Left hindlimb (tissue), 1 donor: ENCODE measurements around the gene HTD2.
"Not testable (repeated sequence)": the region's sequence is repeated elsewhere in the genome, so short reads cannot be mapped to it uniquely, and the experiment has no call there.

Experiments used
- DNase-seq: peaks from one replicate; pipeline ENCODE4 v3.0.0-alpha.2; 2018

Gene HTD2

DNA sequence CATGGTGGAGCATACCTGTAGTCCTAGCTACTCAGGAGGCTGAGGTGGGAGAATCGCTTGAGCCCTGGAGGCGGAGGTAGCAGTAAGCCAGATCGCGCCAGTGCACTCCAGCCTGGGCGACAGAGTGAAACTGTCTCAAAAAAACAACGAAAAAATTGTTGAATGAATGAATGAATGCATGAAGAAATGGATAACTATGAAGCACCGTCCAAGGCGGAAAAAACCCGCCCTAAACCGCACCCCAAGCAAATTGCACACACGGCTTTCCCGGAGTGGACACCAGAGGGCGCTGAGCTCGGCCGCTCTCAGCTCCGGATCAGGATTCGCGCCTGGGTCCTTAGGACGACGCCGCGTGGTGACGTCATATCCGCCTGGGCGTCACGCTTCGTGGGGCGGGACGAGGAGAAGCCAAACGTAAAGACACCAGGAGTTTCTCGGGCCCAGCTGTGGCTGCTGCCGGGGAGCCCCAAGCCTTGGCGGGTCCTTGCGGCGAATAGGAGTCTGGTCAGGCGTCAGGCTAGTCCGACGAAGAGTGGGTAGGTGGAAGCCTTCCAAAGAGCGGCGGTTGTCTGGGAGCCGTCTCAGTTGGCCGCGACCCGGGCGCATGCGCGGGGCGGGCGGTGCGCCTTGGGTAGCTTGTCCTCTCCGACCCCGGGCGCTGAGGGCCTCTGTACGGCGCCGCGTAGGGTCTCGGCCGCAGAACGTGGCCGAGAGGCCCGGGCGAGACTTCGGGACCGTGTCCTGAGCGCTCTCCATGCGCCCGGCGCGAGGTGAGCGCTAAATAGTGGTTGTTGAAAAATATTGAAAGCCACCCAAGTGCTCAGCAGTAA, at the start of gene HTD2, which contains the start of gene RPP14:
Gene HTD2, plus strand, starts transcription at position 639 of the 830 bp plus-strand sequence. CDS start 11,094 bp downstream, outside the sequence.
Gene RPP14, plus strand, starts transcription at position 364 of the 830 bp plus-strand sequence. CDS start 4,085 bp downstream, outside the sequence.
- peak; percentile 97 for DNase-seq

DNA sequence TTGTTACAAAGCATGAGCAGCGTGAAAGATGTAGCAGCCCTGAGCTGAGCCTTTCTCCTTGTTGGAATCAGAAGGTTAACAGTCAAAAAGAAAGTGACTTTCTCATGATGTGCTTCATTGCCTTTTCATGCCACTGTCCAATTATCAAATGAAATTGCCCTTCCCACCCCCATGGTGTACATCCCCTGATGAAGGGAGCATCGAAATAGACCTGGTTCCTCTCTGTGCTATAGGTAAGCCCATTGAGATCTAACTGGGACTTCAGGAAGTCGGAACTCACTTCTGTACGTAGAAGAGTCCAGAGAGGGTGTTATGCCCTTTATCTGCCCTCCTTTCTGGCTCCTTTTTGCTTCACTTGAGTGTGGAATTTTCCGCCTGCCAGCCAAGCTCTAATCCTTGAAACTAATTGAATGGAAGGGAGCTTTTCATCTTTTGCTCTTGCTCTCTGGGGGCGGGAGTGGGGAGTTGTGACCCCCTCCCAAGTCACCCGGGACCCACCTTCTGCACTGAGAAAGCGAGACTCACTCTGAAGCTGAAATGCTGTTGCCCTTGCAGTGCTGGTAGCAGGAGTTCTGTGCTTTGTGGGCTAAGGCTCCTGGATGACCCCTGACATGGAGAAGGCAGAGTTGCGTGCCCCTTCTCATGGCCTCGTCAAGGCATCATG, 47.8 kb upstream of the HTD2 start:
- no peak for DNase-seq

DNA sequence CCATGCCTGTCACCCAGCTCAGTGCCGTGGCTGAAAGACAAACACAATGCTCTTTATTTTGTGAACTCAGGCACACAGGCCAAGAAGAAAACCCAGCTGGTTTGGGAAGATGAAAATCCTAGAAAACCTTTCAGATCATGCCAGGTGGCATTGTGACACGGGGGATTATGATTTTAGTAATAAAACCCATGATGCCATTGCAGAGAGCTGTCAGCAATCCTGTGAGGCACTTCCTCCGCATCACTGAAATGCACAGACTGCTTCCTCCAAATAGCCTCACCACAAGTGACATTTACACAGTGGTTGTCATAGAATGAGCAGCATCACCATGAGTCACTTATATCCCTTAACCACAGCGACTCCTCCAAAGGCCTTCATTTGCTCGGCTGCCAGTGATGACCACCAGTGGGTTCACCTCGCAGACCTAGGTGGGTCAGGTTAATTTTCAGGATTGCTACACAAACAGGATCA, 46.0 kb upstream of the HTD2 start:
- no peak for DNase-seq

DNA sequence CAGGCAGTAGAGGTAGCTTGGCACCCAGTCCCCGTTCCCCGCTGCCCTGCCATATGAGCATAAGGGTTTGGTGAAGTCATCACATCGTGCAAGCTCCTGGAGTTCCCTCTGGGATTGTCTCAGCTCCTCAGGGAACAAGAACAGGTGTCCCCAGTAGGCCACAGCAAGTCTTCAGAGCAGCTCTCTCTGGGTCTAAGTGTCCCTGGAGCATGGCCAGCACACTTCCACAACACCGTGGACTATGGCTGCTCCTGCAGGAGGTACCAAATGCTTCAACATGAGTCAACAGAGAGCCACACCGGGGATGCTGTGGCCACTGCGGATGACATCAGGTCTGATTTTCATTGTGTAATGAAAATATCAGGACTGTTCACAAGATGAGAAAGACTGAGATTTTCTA, 45.6 kb upstream of the HTD2 start:
- DNase-seq: no peak

DNA sequence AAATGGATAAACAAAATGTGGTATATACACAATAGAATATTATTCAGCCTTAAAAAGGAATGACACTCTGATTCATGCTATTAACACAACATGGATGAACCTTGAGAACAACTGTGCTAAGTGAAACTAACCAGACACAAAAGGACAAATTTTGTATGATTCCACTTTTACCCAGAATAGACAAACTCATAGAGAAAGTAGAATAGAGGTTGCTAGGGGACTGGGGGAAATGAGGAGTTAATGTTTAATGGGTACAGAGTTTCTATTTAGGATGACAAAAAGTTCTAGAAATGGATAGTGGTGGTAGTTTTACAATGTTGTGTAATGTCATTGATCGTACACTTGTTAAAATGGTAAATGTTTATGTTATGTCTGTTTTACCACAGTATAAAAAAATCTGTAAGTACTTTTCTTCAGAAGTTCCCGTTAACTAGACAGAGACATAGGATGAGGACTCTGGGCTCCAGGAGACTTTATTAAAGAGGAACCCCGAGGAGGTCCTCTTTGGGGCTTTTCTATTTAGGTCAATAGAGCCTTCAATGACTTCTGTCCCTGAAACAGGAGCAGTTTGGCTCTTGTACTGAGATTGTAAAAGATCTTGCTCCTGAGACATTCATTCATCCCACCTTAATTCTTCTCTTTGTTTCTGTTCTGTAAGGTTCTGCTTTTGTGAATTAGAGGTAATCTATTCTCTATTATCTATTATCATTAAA, 44.2 kb upstream of the HTD2 start:
- DNase-seq: no peak

DNA sequence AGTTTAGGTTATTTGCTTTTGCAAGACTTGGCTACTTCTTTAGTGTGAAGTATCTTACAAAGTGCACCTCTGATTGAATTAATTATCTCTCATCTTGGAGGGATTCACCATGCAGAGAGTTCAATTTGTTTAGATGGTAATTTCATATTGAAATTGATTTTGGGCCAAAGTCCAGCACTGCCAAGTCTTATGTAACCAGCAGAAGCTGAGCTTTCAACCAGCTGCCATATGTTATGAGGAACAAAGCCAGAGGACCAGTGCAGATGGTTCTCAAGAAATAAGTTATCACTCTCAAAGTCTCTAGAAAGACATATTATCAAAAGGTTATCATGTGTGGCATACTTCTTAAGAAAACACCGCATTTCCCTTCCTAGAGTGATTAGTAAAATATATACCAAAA, 39.7 kb upstream of the HTD2 start:
- DNase-seq: no peak

DNA sequence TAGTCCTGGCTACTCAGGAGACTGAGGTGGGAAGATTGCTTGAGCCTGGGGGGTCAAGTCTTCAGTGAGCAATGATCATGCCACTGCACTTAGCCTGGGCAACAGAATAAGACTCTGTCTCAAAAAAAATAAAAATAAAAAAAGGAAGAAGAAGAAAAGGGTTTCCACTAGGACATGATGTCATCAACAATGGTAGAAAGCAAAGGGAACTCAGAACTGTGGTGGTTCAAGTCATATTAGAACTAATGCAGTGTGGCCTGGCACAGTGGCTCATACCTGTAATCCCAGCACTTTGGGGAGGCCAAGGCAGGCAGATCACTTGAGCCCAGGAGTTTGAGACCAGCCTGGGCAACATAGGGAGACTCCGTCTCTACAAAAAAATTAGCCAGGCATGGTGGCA, 38.8 kb upstream of the HTD2 start:
- DNase-seq: not testable (repeated sequence)

DNA sequence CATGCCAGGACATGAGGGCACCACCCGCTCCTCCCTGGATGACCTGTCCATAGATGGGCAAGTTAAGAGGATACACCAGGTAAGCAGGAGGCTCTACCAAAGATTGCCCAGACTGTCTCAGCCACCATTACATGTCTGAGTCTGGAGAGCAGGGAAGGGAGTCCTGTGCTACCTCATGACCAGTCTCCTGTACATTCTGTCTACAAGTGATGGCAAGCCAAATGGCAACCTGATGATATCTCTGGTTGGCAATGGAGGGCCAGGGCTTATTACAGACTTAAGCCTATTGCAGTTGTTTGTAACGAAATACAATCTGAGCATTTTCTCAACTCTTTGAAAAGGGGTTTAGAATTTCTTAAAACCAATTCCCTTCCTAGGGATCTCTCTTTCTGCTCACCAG, 37.0 kb upstream of the HTD2 start:
- DNase-seq: no peak

DNA sequence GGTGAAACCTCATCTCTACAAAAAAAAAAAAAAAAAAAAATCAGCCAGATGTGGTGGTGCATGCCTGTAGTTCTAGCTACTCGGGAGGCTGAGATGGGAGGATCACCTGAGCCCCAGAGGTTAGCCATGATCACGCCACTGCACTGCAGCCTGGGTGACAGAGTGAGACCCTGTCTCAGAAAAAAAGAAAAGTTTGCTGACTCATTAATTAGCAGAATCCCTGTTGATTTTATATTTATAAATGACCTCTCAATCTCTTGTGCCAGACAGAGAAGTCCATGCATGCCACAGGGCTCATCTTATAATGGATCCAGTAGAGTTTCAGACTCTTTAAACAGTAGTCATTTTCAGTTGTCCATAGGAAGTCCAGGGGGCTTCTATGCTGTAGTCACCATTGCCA, 35.8 kb upstream of the HTD2 start:
- DNase-seq: no peak

DNA sequence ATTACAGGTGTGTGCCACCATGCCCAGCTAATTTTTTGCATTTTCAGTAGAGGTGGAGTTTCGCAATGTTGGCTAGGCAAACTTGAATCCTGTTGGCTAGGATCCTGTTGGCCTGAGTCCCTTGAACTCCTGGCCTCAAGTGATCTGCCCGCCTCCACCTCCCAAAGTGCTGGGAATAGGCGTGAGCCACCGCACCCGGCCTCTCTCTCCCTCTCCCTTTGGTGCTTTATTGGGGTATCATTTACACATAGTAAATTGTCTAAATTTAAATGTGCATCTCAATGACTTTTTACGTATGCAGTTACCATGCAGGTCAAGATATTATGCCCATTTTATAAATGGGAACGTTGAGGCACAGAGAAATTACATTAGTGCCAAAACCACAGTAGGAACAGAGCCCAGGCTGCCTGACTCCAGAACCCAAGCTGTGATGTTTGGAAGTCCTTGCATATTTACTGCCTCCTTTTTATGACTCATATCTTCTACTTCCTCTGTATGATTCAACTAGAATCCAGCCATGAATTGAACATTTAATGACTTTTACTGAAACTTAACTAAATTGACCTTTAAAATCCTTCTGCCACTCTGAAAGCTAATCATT, 34.3 kb upstream of the HTD2 start:
- no peak for DNase-seq

DNA sequence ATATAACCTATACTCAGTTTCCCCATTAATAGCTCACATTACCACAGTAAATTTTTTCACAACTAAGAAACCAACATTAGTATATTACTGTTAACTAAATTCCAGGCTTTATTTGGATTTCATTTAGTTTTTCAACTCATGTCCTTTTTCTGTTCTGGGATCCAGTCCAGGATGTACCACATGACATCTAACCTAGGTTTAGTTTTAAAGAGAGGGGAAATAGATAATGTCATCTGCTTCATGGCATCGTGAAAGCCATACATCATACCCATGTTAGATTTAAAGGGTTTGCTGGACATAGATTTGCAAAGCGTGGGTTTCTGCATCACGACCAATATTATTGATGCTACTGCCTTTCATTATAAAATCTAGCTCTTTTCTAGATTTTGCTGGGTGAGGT, 33.4 kb upstream of the HTD2 start:
- DNase-seq: no peak

DNA sequence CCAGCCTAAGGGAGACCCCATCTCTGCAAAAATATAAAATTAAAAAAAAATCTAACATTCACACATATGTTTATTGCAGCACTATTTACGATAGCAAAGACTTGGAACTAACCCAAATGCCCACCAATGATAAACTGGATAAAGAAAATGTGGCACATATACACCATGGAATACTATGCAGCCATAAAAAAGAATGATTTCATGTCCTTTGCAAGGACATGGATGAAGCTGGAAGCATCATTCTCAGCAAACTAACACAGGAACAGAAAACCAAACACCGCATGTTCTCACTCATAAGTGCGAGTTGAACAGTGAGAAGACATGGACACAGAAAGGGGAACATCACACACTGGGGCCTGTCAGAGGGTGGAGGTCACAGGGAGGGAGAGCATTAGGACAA, 33.0 kb upstream of the HTD2 start:
- DNase-seq: not testable (repeated sequence)

DNA sequence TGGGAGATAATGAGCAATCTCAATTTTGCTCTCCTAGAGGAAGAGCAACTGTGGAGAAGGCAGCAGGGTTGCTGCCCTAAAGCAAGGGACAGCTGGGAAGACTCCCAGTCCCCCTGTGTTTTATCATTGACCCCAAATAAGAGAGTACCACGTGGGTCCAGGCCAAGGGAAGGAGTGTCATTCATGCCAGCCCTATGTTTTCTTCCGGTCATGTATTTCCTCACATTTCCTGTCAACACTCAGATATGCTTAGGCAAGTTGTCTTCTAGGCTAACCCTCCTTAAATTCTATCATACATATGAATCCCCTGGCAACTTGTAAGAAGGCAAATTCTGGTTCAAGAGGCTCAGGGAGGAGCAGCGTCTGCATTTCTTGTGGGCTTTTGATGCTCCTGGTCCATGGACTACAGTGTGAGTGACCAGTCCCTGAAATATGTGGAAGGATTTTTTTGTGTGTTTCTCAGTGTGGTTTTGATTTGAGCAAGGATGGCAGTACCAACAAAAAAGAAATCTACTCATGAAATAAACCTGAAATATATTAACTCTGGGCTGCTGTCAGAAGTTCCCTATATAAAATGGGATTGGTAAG, 32.2 kb upstream of the HTD2 start:
- DNase-seq: no peak

DNA sequence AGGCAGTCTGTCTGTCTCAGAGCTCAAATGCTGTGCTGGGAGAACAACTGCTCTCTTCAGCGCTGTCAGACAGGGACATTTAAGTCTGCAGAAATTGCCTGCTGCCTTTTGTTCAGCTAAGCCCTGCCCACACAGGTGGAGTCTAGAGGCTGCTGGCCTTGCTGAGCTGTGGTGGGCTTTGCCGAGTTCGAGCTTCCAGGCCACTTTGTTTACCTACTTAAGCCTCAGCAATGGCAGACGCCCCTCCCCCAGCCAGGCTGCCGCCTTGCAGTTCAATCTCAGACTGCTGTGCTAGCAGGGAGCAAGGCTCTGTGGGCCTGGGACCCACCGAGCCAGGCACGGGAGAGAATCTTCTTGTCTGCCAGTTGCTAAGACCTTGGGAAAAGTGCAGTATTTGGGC, 25.3 kb upstream of the HTD2 start:
- no peak for DNase-seq

DNA sequence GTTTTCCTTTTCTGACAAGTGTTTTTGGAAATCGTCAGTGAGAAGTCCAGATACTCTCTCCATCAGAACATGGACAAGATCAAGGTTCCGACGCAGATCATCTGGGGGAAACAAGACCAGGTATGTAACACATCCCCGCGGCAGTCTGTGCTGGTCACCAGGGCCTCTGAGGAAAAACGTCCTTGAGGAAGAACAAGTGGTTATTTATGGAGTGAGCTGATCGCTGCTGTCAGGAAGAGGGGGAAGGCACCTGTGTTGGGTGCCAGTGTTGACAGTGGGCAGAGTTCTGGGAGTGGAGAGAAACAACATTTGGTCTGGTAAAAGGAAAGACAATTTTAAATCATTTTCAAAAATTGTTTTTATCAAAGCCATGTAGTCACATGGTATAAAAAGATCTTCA, 21.0 kb upstream of the HTD2 start:
- DNase-seq: no peak

DNA sequence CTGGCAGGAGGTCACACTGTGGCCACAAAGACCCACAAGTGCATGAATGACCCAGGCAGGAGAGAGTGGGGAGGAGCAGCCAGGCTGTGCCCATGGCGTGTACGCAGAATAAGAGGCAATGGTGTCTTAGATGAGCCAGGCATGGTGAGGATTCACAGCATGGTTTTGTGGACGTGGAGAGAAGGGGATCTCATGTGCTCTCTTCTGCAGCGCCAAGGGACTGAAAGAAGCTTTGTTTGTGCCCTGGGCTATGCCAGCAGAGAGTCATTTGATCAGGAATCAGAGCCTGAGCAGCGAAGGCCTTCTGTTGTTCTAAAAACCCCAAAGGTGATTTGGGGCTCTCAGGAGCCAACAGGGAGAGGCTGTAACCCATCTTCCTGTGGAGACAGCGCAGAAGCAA, 19.0 kb upstream of the HTD2 start:
- no peak for DNase-seq

DNA sequence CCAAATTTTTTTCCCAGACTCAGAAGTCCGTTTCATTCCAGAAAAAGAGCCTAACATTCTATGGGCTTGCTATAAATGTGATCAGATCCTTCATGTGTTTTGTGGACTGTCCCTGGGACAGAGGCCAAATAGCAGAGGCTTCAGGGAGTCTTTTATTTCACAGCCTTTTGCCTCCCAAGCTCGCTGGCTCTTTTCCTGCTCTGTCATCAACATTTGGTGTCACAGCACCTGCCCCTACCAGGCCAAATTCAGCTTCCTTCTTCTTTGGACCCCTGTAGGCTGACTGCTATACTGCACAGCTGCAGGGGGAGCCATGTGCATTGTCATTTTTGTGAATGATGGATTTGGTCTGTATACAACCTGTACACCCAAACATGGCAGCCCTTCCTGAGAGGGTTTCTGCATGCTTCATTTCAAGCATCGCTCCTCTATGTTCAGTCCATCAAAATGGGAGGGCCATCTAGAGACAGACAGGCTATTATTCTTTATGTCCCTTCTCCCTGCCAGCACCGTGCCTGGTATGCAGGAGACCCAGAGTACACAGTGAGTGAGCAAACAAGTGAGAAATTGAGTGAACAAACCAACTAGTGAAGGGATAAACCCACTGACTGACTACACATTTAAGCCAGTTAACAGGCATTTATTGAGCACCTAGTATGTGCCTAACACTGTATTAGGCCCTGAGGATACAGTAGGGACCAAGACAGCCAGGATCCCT, 18.1 kb upstream of the HTD2 start:
- no peak for DNase-seq

DNA sequence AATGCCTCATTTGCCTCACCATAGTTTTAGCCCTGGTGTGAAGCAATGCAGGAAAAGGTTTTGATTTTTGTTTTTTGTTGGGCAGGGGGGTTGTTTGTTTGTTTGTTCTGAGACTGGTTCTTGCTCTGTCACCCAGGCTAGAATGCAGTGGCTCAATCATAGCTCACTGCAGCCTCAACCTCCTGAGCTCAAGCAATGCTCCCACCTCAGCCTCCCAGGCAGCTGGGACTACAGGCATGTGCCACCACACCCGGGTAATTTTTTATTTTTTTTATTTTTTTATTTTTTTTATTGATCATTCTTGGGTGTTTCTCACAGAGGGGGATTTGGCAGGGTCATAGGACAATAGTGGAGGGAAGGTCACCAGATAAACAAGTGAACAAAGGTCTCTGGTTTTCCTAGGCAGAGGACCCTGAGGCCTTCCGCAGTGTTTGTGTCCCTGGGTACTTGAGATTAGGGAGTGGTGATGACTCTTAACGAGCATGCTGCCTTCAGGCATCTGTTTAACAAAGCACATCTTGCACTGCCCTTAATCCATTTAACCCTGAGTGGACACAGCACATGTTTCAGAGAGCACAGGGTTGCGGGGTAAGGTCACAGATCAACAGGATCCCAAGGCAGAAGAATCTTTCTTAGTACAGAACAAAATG, 17.2 kb upstream of the HTD2 start:
- not testable (repeated sequence) for DNase-seq

DNA sequence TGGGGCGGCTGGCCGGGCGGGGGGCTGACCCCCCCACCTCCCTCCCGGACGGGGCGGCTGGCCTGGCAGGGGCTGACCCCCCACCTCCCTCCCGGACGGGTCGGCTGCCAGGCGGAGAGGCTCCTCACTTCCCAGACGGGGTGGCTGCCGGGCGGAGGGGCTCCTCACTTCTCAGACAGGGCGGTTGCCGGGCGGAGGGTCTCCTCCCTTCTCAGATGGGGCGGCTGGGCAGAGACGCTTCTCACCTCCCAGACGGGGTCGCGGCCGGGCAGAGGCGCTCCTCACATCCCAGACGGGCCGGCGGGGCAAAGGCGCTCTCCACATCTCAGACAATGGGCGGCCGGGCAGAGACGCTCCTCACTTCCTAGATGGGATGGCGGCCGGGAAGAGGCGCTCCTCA, 15.9 kb upstream of the HTD2 start:
- DNase-seq: not testable (repeated sequence)

DNA sequence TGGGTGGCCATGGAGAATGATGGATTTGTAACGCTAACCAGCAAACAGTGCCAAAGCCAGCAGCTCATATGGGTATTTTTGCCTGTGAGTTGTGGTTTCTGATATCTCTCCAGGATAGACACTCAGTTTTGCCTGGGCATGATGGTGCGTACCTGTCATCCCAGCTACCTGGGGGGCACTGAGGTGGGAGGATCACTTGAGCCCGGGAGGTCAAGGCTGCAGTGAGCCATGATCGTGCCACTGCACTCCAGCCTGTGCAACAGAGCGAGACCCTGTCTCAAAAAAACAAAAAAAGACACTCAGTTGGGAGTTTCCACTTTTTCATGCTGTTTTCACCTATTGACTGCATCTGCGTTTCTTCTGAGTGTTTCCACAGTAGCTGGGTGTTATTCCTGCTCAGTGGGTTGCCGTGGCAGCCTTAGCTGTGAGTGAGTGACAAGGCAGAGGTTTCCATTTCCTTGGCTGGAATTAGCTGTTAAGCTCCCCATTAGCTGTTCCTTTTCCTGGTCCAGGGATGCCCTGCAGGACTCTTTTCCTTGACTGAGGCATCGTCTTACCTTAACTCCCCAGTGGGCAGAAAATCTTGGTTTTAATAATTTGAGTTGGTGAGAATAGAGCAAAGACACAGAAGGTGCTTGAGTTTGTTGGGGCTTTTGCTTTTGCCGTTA, 14.5 kb upstream of the HTD2 start:
- DNase-seq: no peak

DNA sequence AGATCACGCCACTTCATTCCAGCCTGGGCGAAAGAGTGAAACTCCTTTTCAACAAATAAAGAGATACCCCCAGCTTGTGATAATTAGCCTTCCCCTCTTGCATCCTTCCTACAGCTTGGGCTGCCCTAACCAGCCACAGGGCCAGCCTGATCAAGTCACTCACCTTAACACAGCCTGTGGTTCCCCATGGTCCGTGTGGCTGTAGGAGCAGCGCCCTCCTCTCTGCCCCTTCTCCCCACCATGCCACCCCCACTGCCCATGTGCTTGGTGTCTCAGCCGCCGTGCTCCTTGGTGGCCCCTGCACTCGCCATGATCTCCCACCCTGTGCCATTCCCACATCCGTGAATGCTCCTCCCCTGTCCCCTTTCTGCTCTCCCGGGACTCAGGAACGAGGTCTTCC, 13.5 kb upstream of the HTD2 start:
- DNase-seq: no peak
